ENCODE data around the gene ZNF519.
"Not testable (repeated sequence)": the region's sequence is repeated elsewhere in the genome, so short reads cannot be mapped to it uniquely, and the experiment has no call there.

- TF ChIP-seq CTCF (IDR thresholded peaks at IDR 0.05); ZFX (IDR thresholded peaks at IDR 0.05; ENCODE audit: borderline replicate concordance): not testable (repeated sequence)
These were observed 7.3 kb upstream of the ZNF519 start for GRCh38 chr18:14139583-14139982.

All from 22Rv1 (cell line).